GM12892 (cell line): ENCODE data around the gene CDK5RAP2.

ENCODE experiments used
- POLR2AphosphoS5 ChIP-seq: IDR thresholded peaks from 2 replicates; pipeline ENCODE4 v1.6.1; 2011; ENCODE audit warnings: low read depth, low read length, control low read depth
- TAF1 ChIP-seq: IDR thresholded peaks from 2 replicates; pipeline ENCODE4 v1.6.1; 2011; ENCODE audit warnings: low read depth, mild to moderate bottlenecking, control low read depth, low read length, borderline replicate concordance

DNA sequence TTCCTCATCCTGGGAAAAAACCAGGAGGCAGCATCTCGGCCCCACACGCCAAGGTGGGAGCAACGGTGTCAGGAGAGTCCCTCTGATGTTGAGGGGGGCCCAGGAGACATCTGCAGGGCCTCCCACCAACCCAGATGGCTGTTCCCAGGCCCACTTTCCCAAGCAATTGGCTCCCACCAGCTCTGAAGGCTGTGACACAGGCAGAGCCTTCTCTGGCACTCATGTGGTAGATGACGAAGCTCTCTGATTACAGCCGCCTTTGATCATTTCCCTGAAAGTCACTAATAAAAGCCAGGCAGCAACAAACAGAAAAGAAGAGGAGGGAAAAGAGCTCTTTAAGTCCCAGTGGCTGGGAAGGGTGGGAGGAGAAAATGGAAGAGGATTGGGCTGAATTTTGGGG is 226.5 kb downstream of the CDK5RAP2 start:
- no peak for TF ChIP-seq POLR2AphosphoS5
- TF ChIP-seq TAF1 = no peak
